KMS-11 (cell line): ENCODE data around the gene BNIP5.

ENCODE experiments used
- H2AFZ ChIP-seq: fragments of 200-600 bp; sonication (generic); 2 replicates; pipeline ENCODE4 v1.6.1; 2016; ENCODE audit warnings: antibody characterized with exemption, mixed run types, low read depth
- H3K27ac ChIP-seq: fragments of 200-600 bp; sonication (generic); 2 replicates; pipeline ENCODE4 v1.6.1; 2016; ENCODE audit warnings: mild to moderate bottlenecking, mixed run types
- H3K27me3 ChIP-seq: fragments of 200-600 bp; sonication (generic); 2 replicates; pipeline ENCODE4 v1.6.1; 2017; ENCODE audit warnings: mild to moderate bottlenecking, low read depth, mixed run types, moderate library complexity; ENCODE audit not compliant: insufficient read depth
- H3K36me3 ChIP-seq: fragments of 200-600 bp; sonication (generic); 2 replicates; pipeline ENCODE4 v1.6.1; 2017; ENCODE audit warnings: mild to moderate bottlenecking, mixed run types; ENCODE audit not compliant: insufficient read depth
- H3K4me1 ChIP-seq: fragments of 200-600 bp; sonication (generic); 2 replicates; pipeline ENCODE4 v1.6.1; 2016; ENCODE audit warnings: mild to moderate bottlenecking, low read depth, mixed run types; ENCODE audit not compliant: poor library complexity, severe bottlenecking
- H3K4me2 ChIP-seq: fragments of 200-600 bp; sonication (generic); 2 replicates; pipeline ENCODE4 v1.7.0; 2016; ENCODE audit warnings: mild to moderate bottlenecking, mixed run types
- H3K4me3 ChIP-seq: fragments of 200-600 bp; sonication (generic); IDR thresholded peaks from 2 replicates; pipeline ENCODE4 v1.6.1; 2017; ENCODE audit warnings: low read depth, low read length, mixed read lengths; ENCODE audit not compliant: insufficient read depth
- H3K79me2 ChIP-seq: fragments of 200-600 bp; sonication (generic); 2 replicates; pipeline ENCODE4 v1.6.1; 2016; ENCODE audit warnings: low read depth, mixed run types; ENCODE audit not compliant: insufficient read depth
- H3K9ac ChIP-seq: fragments of 200-600 bp; sonication (generic); 2 replicates; pipeline ENCODE4 v1.6.1; 2016; ENCODE audit warnings: mild to moderate bottlenecking, mixed run types
- H4K20me1 ChIP-seq: fragments of 200-600 bp; sonication (generic); 2 replicates; pipeline ENCODE4 v1.6.1; 2016; ENCODE audit warnings: mild to moderate bottlenecking, mixed run types; ENCODE audit not compliant: insufficient read depth
- TF ChIP-seq, protein P1 (sequence below): fragments of 200-600 bp; sonication (generic); conservative IDR thresholded peaks from 2 replicates; pipeline ENCODE4 v1.6.1; 2017; ENCODE audit warnings: low read depth, mild to moderate bottlenecking, antibody characterized with exemption, low read length, moderate library complexity, mixed read lengths

The BNIP5 gene

DNA sequence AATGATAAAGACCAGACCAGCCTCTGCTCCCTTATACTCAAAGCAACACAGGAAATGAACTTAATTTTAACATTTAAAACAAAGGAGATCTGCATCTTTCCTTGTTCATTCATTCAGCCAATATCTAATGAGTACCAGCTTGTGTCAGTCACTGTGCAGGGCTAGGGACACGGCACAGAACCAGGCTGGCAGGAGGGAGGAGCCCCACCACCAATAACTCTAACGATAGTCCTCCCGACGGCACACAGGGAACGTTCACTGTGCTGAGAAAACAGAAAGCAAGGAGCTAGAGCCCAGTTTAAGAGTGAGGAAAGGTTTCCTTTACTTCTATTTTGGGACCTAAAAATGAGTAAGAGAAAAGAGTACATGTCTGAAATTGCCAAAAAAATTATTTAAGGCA is 40.9 kb upstream of the BNIP5 start:
- TF ChIP-seq, protein P1, sequence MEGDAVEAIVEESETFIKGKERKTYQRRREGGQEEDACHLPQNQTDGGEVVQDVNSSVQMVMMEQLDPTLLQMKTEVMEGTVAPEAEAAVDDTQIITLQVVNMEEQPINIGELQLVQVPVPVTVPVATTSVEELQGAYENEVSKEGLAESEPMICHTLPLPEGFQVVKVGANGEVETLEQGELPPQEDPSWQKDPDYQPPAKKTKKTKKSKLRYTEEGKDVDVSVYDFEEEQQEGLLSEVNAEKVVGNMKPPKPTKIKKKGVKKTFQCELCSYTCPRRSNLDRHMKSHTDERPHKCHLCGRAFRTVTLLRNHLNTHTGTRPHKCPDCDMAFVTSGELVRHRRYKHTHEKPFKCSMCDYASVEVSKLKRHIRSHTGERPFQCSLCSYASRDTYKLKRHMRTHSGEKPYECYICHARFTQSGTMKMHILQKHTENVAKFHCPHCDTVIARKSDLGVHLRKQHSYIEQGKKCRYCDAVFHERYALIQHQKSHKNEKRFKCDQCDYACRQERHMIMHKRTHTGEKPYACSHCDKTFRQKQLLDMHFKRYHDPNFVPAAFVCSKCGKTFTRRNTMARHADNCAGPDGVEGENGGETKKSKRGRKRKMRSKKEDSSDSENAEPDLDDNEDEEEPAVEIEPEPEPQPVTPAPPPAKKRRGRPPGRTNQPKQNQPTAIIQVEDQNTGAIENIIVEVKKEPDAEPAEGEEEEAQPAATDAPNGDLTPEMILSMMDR: no peak
- H3K4me3 ChIP-seq: no peak overlapping the region

DNA sequence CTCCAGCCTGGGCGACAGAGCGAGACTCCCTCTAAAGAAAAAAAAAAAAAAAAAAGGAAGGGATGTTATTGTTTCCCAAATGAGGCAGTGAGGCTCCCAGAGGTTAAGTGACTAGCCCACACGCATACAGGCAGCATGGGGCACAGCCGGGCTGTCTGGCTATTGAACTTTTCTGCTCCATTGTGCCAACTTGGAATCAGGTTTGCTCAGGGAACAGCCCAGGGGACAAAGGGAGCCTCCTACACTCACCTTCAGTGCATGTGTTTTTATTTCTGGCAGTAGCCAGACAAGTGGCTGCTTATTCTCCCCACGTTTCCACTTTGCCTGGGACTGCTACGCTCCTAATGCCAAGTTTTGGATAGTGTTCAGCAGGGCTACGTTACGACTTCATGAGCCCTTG is 40.1 kb upstream of the BNIP5 start:
- no peak overlapping the region for H3K27ac ChIP-seq
- no peaks in the 10 kb centered on the region for H3K4me1 ChIP-seq
- H3K9ac ChIP-seq: no peak overlapping the region
- H3K4me2 ChIP-seq: no peak overlapping the region
- H3K36me3 ChIP-seq: no peaks in the 10 kb centered on the region
- TF ChIP-seq, protein P1: no peak
- no peaks in the 10 kb centered on the region for H3K27me3 ChIP-seq
- H3K4me3 ChIP-seq: no peak overlapping the region
- no peaks in the 10 kb centered on the region for H3K79me2 ChIP-seq
- no peak overlapping the region for H2AFZ ChIP-seq
- H4K20me1 ChIP-seq: no peaks in the 10 kb centered on the region

More for the DNA sequence above, 40.9 kb upstream of the BNIP5 start:
- Histone ChIP-seq H3K4me1 (no peaks in the 10 kb centered on the region), H2AFZ (no peak overlapping the region), H3K4me2 (no peak overlapping the region), H3K27me3 (no peaks in the 10 kb centered on the region), H3K27ac (no peak overlapping the region), H3K36me3 (no peaks in the 10 kb centered on the region), H3K79me2 (no peaks in the 10 kb centered on the region), H4K20me1 (no peaks in the 10 kb centered on the region), H3K9ac (no peak overlapping the region)

DNA sequence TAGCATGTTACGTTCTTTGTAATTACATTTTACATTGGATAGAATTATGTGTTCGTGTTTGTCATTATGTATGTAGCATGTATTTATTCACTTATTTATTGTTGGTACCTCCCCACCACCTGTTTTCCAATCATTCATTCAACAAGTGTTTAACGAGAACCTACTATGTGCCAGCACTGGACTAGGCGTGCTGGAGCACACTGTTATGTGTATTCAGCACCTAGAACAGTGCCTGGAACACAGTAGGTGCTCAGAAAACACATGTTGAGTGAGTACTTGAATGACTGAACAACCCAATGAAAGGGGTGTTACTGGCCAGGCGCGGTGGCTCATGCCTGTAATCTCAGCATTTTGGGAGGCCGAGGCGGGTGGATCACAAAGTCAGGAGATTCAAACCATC is 39.5 kb upstream of the BNIP5 start:
- Histone ChIP-seq H3K9ac (no peak overlapping the region), H3K4me1 (no peaks in the 10 kb centered on the region), H4K20me1 (no peaks in the 10 kb centered on the region), H3K27me3 (no peaks in the 10 kb centered on the region), H3K4me2 (no peak overlapping the region), H3K4me3 (no peak overlapping the region), H3K27ac (no peak overlapping the region), H2AFZ (no peak overlapping the region), H3K79me2 (no peaks in the 10 kb centered on the region), H3K36me3 (no peaks in the 10 kb centered on the region)
- TF ChIP-seq, protein P1: no peak

DNA sequence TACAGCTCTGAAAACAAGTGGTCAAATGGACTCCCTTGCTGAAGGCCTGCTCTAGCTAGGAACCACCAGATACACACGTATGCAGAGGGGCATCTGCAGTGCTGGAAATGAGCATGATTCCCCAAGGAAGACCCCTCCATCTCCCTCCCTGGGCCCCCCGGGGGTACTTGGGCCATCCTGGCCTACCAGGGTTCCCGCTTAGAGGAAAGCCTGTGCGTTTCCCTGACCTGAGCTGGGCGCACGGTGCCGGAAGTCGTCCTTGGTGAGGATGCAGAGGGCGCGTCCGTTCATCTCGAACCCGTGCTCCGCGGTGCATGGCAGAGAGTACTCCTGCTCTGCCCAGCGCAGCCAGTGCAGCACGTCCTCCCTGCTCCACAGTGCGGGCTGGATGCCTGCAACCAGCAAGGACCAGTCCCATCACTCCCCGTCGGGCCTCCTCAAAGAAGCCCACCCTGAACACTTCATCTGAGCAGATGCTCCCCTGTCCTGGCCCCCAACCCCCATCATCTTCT is 39.0 kb upstream of the BNIP5 start:
- Histone ChIP-seq H4K20me1 (no peaks in the 10 kb centered on the region), H2AFZ (no peak overlapping the region), H3K27ac (no peak overlapping the region), H3K4me2 (no peak overlapping the region), H3K36me3 (no peaks in the 10 kb centered on the region), H3K9ac (no peak overlapping the region), H3K27me3 (no peaks in the 10 kb centered on the region), H3K79me2 (no peaks in the 10 kb centered on the region), H3K4me3 (no peak overlapping the region), H3K4me1 (no peaks in the 10 kb centered on the region)
- TF ChIP-seq, protein P1: no peak
